GM19372 (cell line): ENCODE results near the gene SETD1B.

Experiments used
- ATAC-seq: cut with Tn5 transposase; IDR thresholded peaks from one replicate; pipeline ENCODE4 v1.9.1; 2021; ENCODE audit warnings: mild to moderate bottlenecking, low read depth, moderate library complexity; ENCODE audit not compliant: unreplicated experiment

SETD1B gene

GRCh38 chr12:121806546-121807423 is 3.0 kb downstream of the SETD1B start:
- ATAC-seq, result no peak

- ATAC-seq, result no peak
These were observed 4.0 kb downstream of the SETD1B start for GRCh38 chr12:121807642-121808347.

- no peak for ATAC-seq
These were observed 4.8 kb downstream of the SETD1B start for GRCh38 chr12:121808623-121809022.

GRCh38 chr12:121809712-121810116 is 5.9 kb downstream of the SETD1B start:
- ATAC-seq, result no peak

GRCh38 chr12:121810234-121810817 is 6.5 kb downstream of the SETD1B start:
- ATAC-seq, result no peak

- ATAC-seq, result no peak
These were observed 7.1 kb downstream of the SETD1B start for GRCh38 chr12:121810833-121811433.

GRCh38 chr12:121811434-121812319 is 7.9 kb downstream of the SETD1B start:
- peak; percentile 83 for ATAC-seq

- ATAC-seq, result no peak
These were observed 8.6 kb downstream of the SETD1B start for GRCh38 chr12:121812320-121812871.

- ATAC-seq, result no peak
These were observed 9.4 kb downstream of the SETD1B start for GRCh38 chr12:121812921-121813896.

- ATAC-seq, result no peak
These were observed 10.1 kb downstream of the SETD1B start for GRCh38 chr12:121813951-121814350.

- ATAC-seq, result no peak
These were observed 10.8 kb downstream of the SETD1B start for GRCh38 chr12:121814429-121815119.

- no peak for ATAC-seq
These were observed 11.5 kb downstream of the SETD1B start for GRCh38 chr12:121815263-121815662.

- no peak for ATAC-seq
These were observed 13.3 kb downstream of the SETD1B start for GRCh38 chr12:121816925-121817647.

GRCh38 chr12:121817648-121818043 is 13.8 kb downstream of the SETD1B start:
- no peak for ATAC-seq

GRCh38 chr12:121819212-121819949 is 15.6 kb downstream of the SETD1B start:
- ATAC-seq, result no peak

GRCh38 chr12:121820056-121820455 is 16.2 kb downstream of the SETD1B start:
- ATAC-seq, result no peak
